Activated naive CD8-positive, alpha-beta T cell (primary cell): ENCODE results near the gene KIF12.
"Not testable (repeated sequence)": the region's sequence is repeated elsewhere in the genome, so short reads cannot be mapped to it uniquely, and the experiment has no call there.

Experiments used
- H3K27ac Mint-ChIP-seq: one replicate; pipeline ENCODE4 v1.8.0; 2021; ENCODE audit warnings: mixed read lengths
- H3K27me3 Mint-ChIP-seq: one replicate; pipeline ENCODE4 v1.8.0; 2021; ENCODE audit warnings: mixed read lengths
- H3K36me3 Mint-ChIP-seq: one replicate; pipeline ENCODE4 v1.8.0; 2021; ENCODE audit warnings: mixed read lengths
- H3K4me1 Mint-ChIP-seq: one replicate; pipeline ENCODE4 v1.8.0; 2021; ENCODE audit warnings: low read depth, mixed read lengths
- H3K4me3 Mint-ChIP-seq: one replicate; pipeline ENCODE4 v1.8.0; 2021; ENCODE audit warnings: mild to moderate bottlenecking, mixed read lengths
- H3K9me3 Mint-ChIP-seq: one replicate; pipeline ENCODE4 v1.8.0; 2021; ENCODE audit warnings: low read depth, mixed read lengths

KIF12 gene

DNA sequence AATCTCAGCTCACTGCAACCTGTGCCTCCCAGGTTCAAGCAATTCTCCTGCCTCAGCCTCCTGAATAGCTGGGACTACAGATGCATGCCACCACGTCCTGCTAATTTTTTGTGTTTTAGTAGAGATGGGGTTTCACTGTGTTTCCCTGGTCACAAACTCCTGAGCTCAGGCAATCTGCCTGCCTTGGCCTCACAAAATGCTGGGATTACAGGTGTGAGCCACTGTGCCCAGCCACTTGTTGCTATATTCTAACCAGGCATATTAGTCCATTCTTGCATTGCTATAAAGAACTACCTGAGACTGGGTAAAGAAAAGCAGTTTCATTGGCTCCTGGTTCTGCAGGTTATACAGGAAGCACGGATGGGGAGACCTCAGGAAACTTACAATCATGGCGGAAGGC, 29.7 kb upstream of the KIF12 start:
- H3K27ac Mint-ChIP-seq, H3K4me1 Mint-ChIP-seq, H3K9me3 Mint-ChIP-seq, H3K4me3 Mint-ChIP-seq, H3K36me3 Mint-ChIP-seq: not testable (repeated sequence)
- peaks cover 12% of the 10 kb centered on the region for H3K27me3 Mint-ChIP-seq

DNA sequence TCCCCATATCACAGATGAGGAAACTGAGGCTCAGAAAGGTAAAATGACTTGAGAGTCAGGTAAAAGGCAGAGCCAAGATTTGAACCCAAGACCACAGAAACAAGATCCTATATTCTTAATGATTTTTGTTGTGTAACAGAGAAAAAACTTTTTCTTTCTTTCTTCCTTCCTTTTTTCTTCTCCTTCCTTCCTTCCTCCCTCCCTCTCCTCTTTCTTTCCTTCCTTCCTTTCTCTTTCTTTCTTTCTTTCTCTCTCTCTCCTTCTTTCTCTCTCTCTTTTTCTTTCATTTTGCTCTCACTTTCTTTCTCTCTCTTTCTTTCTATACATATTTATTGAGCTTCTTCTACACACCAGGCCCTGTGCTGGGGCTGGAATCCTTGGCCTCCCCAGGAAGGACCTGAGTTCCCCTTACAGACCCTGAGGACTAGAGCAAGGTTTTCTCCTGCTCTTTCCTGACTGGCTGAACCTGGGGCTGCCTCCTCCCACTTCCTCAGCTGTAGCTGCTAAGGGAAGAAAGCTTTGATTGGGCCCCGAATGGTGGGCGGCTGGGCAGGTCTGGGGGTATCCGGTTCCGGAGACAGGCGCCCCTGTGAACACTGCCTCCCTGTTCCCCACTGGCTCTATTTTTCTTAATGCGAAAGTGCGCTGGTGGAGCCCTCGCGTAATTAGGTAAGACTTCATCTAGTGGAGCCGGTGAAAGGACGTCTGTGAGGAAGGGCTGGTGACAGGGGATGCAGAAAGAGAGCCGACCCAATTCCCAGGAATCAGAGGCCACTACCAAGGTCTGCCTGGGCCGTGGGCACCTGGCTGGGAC, 27.4 kb upstream of the KIF12 start:
- H3K36me3 Mint-ChIP-seq, result peaks cover 3% of the 10 kb centered on the region
- H3K9me3 Mint-ChIP-seq, result peaks cover 4% of the 10 kb centered on the region
- H3K27ac Mint-ChIP-seq, result no peak overlapping the region
- H3K4me3 Mint-ChIP-seq, result no peak overlapping the region
- H3K4me1 Mint-ChIP-seq, result no peaks in the 10 kb centered on the region
- H3K27me3 Mint-ChIP-seq, result peaks cover 9% of the 10 kb centered on the region

DNA sequence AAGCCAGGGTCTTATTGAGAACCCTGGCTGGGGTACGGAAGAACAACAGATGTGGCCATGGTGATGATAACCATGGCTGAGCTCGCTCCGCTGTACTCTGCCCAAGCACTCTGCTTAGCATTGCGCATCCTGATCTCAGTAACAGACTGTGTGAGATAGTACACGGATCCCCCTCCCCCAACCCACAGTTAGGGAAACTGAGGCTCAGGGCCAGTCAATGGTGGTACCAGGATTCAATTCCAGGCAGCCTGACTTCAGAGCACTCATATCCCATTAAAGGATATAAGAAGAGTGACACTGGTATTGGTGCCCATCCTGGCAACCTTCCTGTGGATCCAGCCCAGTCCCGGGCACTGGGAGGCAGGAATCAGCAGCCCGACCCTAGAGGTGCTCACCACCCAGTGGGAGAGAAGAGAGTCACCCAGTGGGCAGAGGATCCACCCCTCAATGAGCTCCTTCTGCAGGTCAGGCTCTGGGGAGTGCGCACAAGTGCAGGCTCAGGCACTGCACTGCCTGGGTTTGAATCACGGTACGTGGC, 26.5 kb upstream of the KIF12 start:
- no peak overlapping the region for H3K27ac Mint-ChIP-seq

DNA sequence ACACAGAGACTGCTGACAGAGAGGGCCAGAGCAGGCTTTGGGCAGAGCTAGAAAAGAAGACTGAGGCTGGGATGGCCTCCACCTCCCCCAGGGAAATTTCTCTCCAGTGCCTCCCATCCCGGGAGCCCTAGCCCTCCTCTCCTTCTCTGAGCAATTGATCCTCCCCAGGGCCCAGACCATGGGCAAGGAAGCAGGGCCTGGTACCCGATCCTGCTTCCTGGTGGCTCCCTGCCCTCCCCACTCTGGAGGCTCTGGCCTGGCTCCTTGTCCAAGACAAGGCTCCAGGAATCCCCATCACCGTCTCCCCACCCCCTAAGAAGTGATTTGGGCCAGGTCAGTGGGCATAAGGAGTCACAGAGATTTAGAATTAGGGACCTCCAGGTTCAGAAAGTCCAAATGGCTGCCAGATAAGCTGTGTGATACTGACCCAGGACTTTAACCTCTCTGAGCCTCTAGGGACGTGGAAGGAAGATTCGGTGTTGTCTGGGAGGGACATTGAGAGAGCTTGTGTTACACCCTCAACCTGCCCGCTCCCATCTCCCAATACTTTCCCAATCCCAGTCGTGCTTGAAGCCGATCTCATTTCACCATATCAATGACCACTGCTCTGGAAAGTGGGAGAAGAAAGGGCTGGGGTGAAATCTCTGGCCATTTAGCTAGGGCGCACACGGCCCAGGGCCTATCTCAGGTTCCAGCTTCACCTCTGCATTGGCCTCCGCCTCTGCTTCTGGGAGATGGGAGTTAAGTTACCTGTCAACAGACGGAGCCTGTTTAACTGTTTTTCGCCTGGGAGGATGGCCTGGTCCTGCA, 25.8 kb upstream of the KIF12 start:
- Mint-ChIP-seq H3K27me3 (peaks cover 7% of the 10 kb centered on the region), H3K9me3 (peaks cover 4% of the 10 kb centered on the region), H3K4me1 (no peaks in the 10 kb centered on the region), H3K36me3 (peaks cover 3% of the 10 kb centered on the region), H3K4me3 (no peak overlapping the region), H3K27ac (no peak overlapping the region)

More for the DNA sequence above, 26.5 kb upstream of the KIF12 start:
- Mint-ChIP-seq H3K27me3 (peaks cover 9% of the 10 kb centered on the region), H3K4me1 (no peaks in the 10 kb centered on the region), H3K9me3 (peaks cover 4% of the 10 kb centered on the region), H3K36me3 (peaks cover 3% of the 10 kb centered on the region), H3K4me3 (no peak overlapping the region)

DNA sequence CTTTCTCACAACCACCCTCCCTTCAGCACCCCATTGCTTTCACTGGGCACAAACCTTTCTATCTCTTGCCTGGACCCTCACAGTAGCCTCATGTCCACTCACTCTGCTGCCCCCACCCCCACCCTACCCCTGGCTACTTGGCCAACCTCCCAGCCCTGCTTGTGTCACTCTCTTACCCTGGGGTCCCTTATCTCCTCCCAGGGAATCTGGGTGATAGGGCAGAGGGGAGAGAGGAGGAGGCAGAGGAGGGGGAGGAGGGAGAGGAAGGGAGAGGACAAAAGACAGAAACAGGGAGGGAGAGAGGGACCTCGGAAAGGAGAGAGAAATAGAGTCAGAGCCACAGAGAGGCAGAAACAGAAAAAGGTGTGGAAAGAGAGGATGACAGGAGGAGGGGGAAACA, 25.0 kb upstream of the KIF12 start:
- Mint-ChIP-seq H3K36me3 (peaks cover 3% of the 10 kb centered on the region), H3K4me3 (no peak overlapping the region), H3K27me3 (peaks cover 7% of the 10 kb centered on the region), H3K27ac (no peak overlapping the region), H3K9me3 (peaks cover 4% of the 10 kb centered on the region), H3K4me1 (no peaks in the 10 kb centered on the region)

DNA sequence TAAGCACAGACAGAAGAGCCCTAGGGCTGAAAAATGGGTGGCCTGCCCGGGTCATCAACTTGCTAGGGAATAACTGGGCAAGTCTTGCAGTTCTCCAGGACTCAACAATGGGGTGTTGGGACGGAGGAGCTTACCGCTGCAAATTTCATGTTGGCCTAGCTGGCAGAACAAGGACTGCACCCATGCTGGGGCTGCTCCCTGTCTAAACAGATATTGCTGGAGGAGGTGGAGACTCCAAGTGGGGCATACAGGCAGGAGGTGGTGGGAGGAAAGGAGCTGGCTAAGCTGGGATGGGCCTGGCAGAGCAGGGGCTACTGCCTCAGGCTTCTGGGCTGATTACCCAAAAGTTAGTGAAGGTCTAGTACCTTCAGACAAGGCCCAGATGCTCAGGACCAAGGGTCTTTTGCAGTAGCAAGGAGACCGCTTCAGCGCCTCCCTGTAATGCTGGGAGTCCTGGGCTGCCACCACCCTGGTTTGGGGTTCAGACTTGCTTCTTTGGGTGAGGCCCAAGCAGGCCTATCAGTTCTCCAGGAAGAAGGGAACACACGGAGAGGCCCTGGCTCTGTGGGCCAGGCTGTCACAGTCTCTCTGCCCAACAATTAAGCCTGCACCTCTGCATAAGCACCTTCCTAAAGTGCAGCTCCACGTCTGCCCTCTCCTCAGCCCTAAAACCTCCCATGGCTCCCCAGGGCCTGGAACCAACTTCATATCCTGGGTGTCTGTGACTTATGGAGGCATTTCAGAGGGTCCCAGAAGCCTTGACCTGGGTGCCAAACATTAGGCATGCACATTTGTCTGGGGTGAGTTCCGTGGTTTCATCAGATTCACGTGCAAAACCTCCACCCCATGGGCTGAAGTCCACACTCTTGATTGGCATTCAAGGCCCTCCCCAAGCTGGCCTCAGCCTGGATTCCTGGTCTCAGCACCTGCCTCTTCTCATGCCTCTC, 24.2 kb upstream of the KIF12 start:
- Mint-ChIP-seq H3K9me3 (peaks cover 4% of the 10 kb centered on the region), H3K4me3 (no peak overlapping the region), H3K27ac (no peak overlapping the region), H3K4me1 (no peaks in the 10 kb centered on the region), H3K27me3 (peaks cover 6% of the 10 kb centered on the region), H3K36me3 (peaks cover 3% of the 10 kb centered on the region)

DNA sequence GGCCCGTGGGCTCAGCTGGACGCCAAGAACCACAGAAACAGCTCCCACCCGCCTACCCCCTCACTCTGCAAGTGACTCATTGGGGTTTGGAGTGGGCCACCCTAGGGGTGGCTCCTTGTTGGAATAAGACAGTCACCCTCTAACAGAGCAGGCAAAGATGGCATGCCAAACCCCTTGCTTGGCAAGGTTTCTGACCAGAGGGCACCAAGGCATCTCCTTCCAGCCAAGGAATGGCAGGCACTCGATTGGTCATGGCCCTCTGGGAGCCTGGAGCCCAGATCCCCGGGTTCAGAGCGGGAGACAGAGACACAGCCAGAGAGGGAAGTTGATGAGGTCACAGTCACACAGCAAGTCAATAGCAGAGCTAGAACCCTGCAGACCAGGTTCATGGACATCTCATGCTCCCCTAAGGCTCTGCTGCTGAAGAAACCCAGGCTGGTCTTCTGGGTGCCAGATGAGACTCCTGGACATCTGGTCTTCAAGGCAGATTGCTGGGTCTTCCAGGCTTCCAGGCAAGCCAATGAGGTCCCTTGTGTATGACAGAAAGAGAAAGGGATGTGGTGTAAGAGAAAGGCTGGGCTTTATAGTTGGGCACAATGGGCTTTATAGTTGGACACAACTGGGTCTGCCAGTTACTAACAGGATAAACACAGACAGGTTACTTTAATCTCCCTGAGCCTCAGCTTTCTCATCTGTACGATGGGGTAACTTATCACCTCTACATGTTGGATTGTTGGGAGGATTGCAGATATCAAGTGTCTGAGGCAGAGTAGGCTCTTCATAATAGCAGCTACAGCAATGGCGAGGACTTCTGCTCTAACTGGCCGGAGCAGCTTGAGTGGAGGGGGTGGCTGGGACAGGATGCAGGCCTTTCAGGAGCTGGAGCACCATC, 23.3 kb upstream of the KIF12 start:
- H3K27ac Mint-ChIP-seq, result no peak overlapping the region
- H3K36me3 Mint-ChIP-seq, result no peaks in the 10 kb centered on the region
- H3K4me3 Mint-ChIP-seq, result no peak overlapping the region
- H3K4me1 Mint-ChIP-seq, result no peaks in the 10 kb centered on the region
- H3K27me3 Mint-ChIP-seq, result peaks cover 10% of the 10 kb centered on the region
- no peaks in the 10 kb centered on the region for H3K9me3 Mint-ChIP-seq

DNA sequence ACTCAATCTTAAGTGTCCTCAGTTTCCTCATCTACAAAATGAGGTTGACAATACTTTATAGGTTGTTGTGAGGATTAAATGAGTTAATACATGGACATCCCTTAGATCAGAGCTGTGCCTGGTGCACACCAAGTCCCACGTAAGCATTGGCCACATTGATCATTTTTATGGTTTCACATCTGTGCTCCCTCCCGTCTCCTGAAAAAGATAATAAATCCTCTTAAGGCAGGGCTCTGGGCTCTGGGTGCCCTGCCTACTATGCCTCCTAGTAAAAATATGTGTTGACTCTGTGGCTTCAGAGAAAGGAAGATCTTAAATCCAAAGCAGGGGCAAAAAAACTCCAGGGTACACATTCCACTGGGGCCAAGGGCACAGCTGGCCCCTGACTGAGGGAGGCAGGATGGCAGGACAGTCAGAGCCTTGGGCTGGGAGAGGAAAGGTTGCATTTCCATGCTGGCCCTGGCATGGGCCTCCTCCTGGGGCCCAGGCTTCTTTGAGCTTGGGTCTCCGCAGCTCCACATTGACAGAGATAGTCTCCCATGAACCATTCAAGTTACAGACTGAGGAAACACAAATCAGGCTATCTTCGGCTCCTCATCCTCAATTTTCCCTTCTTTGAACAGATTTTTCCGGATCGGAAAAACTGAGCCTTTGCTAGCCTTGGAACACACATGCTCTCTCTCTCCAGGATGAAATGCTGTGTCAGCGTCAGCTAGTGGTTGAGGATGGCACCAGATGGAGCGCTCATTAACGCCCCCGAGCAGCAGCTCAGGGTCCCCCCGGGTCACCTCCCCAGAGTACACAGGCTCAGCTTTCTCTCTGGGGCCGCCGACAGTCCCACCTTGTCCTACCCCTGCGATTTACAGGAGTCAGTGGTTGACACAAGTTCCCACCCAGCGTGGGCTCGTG, 22.4 kb upstream of the KIF12 start:
- H3K27me3 Mint-ChIP-seq, result peaks cover 11% of the 10 kb centered on the region
- no peaks in the 10 kb centered on the region for H3K4me1 Mint-ChIP-seq
- no peaks in the 10 kb centered on the region for H3K9me3 Mint-ChIP-seq
- H3K27ac Mint-ChIP-seq, result no peak overlapping the region
- no peak overlapping the region for H3K4me3 Mint-ChIP-seq
- H3K36me3 Mint-ChIP-seq, result no peaks in the 10 kb centered on the region

DNA sequence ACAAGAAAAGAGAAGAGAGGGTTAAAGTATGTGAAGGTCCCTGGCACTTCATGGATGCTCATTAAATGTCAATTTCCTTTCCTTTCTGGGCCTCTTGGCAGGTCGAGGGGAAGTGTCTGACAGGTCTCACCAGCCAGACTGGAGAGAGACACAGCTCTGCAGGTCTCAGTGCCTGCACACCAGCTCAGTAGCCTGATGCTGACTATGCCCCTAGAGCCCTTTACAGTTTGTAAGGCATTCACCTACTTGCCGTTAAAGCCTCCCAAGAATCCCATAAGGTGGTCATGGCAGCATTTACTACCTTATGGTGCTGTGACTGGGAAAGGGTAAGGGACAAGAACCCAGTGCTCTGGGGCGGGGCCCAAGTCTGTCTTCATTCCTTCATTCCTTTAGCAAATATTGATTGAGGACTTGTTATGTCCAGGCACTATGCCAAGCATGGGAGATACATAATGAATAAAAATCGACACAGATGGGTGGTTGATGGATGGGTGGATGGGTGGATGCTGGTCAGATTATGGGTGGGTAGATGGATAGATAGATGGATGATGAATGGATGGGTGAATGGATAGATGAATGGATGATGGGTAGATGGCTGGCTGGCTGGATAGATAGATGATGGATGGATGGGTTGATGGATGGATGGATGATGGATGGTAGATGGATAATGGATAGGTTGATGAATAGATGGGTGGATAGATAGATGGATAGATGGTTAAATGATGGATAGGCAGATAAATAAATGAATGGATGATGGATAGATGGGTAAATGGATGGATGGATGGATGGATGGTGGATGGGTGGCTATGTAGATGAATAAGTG, 21.3 kb upstream of the KIF12 start:
- no peaks in the 10 kb centered on the region for H3K36me3 Mint-ChIP-seq
- no peak overlapping the region for H3K27ac Mint-ChIP-seq
- H3K4me3 Mint-ChIP-seq, result no peak overlapping the region
- H3K27me3 Mint-ChIP-seq, result peaks cover 11% of the 10 kb centered on the region
- no peaks in the 10 kb centered on the region for H3K4me1 Mint-ChIP-seq
- H3K9me3 Mint-ChIP-seq, result no peaks in the 10 kb centered on the region

DNA sequence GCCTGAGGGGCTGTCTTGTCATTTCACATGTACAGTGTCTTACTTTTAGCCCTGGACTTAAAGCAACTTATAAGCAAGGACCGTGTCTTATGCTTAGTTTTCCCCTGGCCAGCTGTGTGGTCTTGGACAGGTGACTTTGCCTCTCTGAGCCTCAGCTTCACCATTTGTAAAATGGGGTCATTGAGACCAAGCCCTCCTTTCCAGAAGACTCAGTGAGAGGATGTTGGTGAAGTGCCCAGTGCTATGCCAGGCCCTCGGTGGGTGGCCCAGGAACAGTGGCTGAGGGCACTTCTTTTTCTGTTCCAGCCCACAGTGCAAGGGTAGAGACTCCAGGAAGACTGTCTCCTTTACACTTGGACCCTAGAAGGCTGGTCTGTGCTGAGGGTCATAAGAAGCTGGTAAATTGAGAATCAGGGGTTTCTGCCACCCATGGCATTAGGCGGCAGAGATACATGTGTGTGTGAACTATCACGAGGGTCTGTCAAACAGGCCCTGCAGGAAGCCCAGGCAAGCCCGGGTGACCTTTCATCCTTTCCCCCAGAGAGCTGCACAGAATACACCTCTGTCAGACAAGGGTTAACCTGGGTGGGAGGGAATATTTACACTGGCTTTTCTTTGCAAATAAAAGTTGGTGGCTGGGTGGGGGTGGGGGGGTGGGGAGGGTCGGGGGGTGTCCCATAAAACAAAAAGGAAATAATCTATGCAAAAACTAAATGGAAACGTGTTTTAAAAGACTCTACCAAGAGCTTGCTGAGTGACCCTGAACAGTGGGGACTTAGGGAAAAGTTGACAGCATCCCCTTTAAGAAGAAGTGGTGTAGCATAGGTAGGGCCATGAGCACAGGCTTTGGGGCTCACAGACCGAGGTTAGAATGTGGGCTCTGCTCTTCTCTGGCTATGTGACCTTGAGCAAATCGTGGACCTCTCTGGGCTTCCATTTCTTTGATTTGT, 20.4 kb upstream of the KIF12 start:
- H3K27ac Mint-ChIP-seq, result no peak overlapping the region
- H3K4me3 Mint-ChIP-seq, result no peak overlapping the region
- peaks cover 11% of the 10 kb centered on the region for H3K27me3 Mint-ChIP-seq
- no peaks in the 10 kb centered on the region for H3K4me1 Mint-ChIP-seq
- no peaks in the 10 kb centered on the region for H3K36me3 Mint-ChIP-seq
- no peaks in the 10 kb centered on the region for H3K9me3 Mint-ChIP-seq

DNA sequence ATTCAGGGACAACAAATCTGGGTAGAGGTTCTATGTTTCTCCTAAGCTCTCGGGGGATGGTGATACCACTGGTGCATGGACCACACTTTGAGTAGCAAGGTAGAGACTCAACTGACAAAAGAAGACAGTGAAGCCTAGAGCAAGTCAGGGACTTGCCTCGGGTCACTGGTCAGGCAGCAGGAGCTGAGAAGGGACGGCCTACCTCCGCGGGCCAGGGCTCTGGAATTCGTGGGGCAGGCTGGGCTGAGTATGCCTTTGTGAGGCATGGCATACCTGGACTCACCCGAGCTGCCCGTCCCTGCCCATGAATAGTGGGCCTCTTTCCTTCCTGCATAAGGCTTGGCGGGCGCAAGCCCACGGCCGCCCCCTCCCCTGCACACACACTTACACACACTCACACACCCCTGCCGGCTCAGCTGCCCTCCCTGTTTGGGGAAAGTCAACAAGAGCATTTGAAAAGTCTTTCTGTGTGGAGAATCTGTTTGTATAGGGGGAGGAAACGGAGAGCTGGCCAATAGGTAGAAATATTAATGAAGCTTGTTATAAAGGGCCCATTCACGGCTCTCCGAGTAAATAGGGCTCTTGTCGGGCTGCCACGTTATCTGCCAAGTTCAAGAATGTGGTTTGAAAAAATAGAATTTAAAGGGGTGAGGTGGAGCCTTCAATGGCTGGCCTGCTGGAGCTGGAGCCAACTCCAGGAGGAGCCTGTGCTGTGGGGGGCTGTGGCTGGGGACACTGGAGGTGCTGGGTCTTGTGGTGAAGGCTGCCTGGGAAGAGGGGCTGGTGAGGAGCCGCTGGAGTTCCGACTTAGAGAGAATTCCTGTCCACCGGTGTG, 19.1 kb upstream of the KIF12 start:
- Mint-ChIP-seq H3K9me3 (no peaks in the 10 kb centered on the region), H3K4me3 (no peak overlapping the region), H3K4me1 (no peaks in the 10 kb centered on the region), H3K27me3 (peaks cover 14% of the 10 kb centered on the region), H3K27ac (no peak overlapping the region), H3K36me3 (no peaks in the 10 kb centered on the region)
